Neutrophil (primary cell): ENCODE measurements around the gene FOXN3.

ENCODE experiments used
- H3K27ac ChIP-seq: fragments of 200-600 bp; sonication (generic); 2 replicates; pipeline ENCODE4 v1.5.1; 2016; ENCODE audit warnings: mild to moderate bottlenecking, moderate library complexity
- H3K27me3 ChIP-seq: fragments of 200-600 bp; sonication (generic); 2 replicates; pipeline ENCODE4 v1.6.0; 2016; ENCODE audit warnings: mild to moderate bottlenecking
- H3K36me3 ChIP-seq: fragments of 200-600 bp; sonication (generic); 2 replicates; pipeline ENCODE4 v1.5.1; 2017
- H3K4me1 ChIP-seq, 2 experiments: fragments of 200-600 bp in 1 of 2; sonication (generic) in 1 of 2; 1 replicate in 1 of 2; 2 replicates in 1 of 2; pipeline versions ENCODE4 v1.5.1 to v1.6.1; 2013 to 2016; ENCODE audit warnings: low read depth in 1 of 2, low read length in 1 of 2, mild to moderate bottlenecking in 1 of 2, moderate library complexity in 1 of 2; ENCODE audit not compliant: control insufficient read depth in 1 of 2, insufficient read depth in 1 of 2
- H3K4me3 ChIP-seq, 2 experiments: fragments of 200-600 bp in 1 of 2; sonication (generic) in 1 of 2; 1 replicate in 1 of 2; 2 replicates in 1 of 2; pipeline ENCODE4 v1.5.1; 2013 to 2016; ENCODE audit warnings: low read depth in 1 of 2, low read length in 1 of 2, mild to moderate bottlenecking in 1 of 2, moderate library complexity in 1 of 2
- H3K9me3 ChIP-seq: fragments of 200-600 bp; sonication (generic); 2 replicates; pipeline ENCODE4 v1.5.1; 2016
- TF ChIP-seq, protein P1 (sequence below): fragments of 200-600 bp; sonication (generic); IDR thresholded peaks from 2 replicates; pipeline ENCODE4 v1.5.1; 2016; ENCODE audit warnings: antibody characterized with exemption

FOXN3 gene

DNA sequence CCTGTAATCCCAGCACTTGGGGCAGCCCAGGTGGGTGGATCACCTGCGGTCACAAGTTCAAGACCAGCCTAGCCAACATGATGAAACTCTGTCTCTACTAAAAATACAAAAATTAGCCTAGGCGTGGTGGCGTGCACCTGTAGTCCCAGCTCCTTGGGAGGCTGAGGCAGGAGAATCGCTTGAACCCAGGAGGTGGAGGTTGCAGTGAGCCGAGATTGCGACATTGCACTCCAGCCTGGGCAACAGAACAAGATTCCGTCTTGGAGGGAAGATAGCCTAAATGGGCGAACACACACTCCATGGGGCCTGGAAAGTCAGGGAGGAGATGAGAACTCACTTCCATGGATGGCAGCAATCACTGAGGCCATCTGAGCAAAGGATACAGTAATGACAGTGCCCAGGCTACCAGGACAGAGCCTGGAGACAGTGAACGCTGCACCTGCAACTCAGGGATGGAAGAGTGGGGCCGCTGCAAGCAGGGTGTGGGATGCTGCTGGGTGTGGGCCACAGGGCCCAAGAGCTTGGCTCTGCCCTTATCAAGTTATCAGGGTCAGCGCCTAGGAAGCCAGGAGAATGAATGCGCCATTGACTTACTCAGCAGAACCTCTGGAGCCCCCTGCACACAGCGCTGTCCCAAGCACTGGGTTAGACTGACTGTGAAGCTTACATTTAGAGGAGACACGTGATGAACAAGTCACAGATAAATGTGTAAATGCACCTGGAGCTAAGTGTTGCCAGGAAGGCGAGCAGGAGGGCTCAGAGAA, 28.9 kb downstream of the FOXN3 start:
- peaks cover 7 to 11% of the 10 kb centered on the region in 2 experiments for H3K4me1 ChIP-seq
- TF ChIP-seq, protein P1, sequence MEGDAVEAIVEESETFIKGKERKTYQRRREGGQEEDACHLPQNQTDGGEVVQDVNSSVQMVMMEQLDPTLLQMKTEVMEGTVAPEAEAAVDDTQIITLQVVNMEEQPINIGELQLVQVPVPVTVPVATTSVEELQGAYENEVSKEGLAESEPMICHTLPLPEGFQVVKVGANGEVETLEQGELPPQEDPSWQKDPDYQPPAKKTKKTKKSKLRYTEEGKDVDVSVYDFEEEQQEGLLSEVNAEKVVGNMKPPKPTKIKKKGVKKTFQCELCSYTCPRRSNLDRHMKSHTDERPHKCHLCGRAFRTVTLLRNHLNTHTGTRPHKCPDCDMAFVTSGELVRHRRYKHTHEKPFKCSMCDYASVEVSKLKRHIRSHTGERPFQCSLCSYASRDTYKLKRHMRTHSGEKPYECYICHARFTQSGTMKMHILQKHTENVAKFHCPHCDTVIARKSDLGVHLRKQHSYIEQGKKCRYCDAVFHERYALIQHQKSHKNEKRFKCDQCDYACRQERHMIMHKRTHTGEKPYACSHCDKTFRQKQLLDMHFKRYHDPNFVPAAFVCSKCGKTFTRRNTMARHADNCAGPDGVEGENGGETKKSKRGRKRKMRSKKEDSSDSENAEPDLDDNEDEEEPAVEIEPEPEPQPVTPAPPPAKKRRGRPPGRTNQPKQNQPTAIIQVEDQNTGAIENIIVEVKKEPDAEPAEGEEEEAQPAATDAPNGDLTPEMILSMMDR, result no peak

DNA sequence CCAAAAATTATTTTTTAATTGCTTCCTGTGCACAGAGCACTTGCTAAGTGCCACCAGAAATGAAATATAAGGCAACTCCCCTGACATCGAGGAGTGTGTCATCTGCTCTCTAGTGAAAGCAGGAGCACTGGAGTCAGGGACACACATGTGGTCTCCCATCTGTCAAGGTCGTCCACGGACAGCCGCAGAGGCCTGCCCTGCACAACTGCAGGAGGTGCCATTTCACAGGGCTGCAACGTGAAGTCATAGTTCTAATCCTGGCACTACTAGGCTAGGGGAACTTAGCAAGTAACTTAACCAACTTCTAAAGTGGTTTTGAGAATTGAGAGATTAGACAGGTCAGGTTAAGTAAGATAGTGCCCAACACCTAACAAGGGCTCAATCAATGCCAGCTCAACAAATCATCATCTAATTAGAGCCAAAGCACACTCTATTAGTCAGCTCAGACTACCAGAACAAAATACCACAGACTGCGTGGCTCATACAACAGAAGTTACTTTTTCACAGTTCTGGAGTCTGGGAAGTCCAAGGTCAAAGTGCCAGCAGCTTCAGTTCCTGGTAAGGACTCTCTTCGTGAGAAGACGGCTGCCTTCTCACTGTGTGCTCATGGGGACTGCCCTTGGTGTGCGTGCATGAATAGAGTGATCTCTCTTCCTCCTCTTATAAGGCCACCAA, 30.7 kb downstream of the FOXN3 start:
- Histone ChIP-seq H3K27me3 (no peaks in the 10 kb centered on the region), H3K4me3 (no peak overlapping the region), H3K4me1 (peaks cover 11 to 17% of the 10 kb centered on the region in 2 experiments), H3K27ac (peak overlapping the region; percentile 19), H3K9me3 (no peaks in the 10 kb centered on the region), H3K36me3 (no peaks in the 10 kb centered on the region)
- TF ChIP-seq, protein P1, result no peak

More for the DNA sequence above, 28.9 kb downstream of the FOXN3 start:
- no peak overlapping the region for H3K27ac ChIP-seq
- no peak overlapping the region for H3K4me3 ChIP-seq
- no peaks in the 10 kb centered on the region for H3K36me3 ChIP-seq
- H3K27me3 ChIP-seq, result no peaks in the 10 kb centered on the region
- H3K9me3 ChIP-seq, result no peaks in the 10 kb centered on the region

DNA sequence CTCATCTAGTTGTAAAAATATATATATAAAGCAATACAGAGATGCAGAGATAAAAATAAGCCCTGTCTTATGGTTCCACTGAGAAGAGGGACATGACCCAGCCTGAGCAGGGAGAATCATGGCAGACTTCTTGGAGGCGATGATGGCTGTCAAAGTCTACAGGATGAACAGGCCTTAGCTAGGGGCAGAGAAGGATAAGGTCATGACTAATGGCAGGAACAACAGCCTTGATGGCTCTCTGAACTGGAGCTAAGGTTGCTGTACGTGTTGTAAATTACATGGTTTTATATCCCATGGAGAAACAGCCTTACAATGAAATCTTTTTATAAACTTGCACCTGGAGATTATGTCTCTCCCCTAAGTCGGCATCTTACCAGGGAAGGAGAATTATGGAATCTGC, 32.4 kb downstream of the FOXN3 start:
- Histone ChIP-seq H3K36me3 (no peaks in the 10 kb centered on the region), H3K9me3 (no peaks in the 10 kb centered on the region), H3K27me3 (no peaks in the 10 kb centered on the region), H3K4me3 (no peak overlapping the region), H3K27ac (no peak overlapping the region), H3K4me1 (peaks cover 13 to 17% of the 10 kb centered on the region in 2 experiments)
- TF ChIP-seq, protein P1, result no peak

DNA sequence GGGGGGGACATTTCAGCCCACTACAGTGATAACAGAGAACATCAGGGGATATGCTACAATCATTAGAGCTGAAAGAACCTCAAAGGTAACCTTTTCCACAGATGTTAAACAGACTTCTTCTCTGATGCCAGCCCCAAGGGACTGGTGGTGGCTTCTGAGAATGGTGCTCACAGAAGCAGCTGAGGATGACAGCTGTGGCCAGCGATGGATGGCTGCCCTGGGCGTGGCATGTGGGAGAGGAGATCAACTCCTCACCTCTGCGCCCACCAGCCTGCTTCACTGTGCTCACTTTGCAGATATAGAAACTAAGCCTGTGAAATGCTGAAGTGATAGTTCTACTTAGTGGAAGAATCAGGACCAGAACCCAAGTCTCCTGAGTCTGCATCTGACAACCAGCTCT, 33.0 kb downstream of the FOXN3 start:
- H3K9me3 ChIP-seq, result no peaks in the 10 kb centered on the region
- TF ChIP-seq, protein P1, result no peak
- H3K36me3 ChIP-seq, result no peaks in the 10 kb centered on the region
- H3K27ac ChIP-seq, result no peak overlapping the region
- H3K4me3 ChIP-seq, result no peak overlapping the region
- peaks cover 19 to 21% of the 10 kb centered on the region in 2 experiments for H3K4me1 ChIP-seq
- no peaks in the 10 kb centered on the region for H3K27me3 ChIP-seq

DNA sequence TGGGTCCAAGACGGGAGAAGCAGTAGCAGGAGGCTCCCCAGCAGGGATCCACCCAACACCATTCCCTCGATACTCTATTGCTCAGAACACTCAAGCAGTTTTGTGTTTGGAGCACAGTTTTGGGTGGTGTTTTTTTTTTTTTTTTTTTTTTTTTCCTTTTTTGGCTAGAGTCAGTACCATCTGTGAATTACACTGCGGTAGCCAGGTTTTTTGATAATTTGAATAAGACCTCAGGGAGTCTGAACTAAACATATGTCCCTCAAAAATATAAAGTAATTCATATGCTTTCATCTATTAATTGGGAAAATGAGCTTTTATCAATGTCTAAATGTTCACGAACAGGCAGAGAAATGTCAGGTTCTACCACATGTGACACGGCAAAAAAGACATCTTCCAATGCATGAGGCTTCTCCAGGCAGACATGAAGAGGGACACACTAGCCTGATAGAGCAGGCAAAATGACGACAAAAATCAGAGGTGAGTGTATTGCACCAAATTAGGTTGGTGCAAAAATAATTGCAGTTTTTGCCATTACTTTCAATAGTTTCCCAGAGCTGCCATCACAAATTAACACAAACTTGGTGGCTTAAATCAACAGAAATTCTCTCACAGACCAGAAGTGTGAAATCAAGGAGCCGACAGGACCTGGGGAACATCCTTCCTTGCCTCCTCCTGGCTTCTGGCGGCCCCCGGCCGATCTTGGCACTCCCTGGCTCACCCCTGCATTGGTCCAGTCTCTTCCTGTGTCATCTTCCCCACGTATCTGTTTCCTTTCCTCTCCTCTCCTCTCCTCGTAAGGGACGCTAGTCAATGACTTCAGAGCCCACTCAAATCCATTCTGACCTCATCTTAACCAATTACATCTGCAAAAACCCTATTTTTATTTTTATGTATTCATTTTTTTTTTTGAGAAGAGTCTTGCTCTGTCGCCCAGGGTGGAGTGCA, 33.9 kb downstream of the FOXN3 start:
- no peak overlapping the region for H3K4me3 ChIP-seq
- TF ChIP-seq, protein P1, result no peak
- peaks cover 25 to 30% of the 10 kb centered on the region in 2 experiments for H3K4me1 ChIP-seq
- no peak overlapping the region for H3K27ac ChIP-seq
- H3K36me3 ChIP-seq, result no peaks in the 10 kb centered on the region
- H3K9me3 ChIP-seq, result no peaks in the 10 kb centered on the region
- no peaks in the 10 kb centered on the region for H3K27me3 ChIP-seq
